ENCODE data around the gene ZDHHC13.
"Not testable (repeated sequence)": the region's sequence is repeated elsewhere in the genome, so short reads cannot be mapped to it uniquely, and the experiment has no call there.

ZDHHC13 gene

GRCh38 chr11:19100885-19101284 is 16.1 kb upstream of the ZDHHC13 start:
- no peak for DNase-seq (ENCODE audit: low read depth in 2 of 2)

GRCh38 chr11:19101796-19102520 is 15.0 kb upstream of the ZDHHC13 start:
- DNase-seq (ENCODE audit: low read depth in 2 of 2) = no peak

- no peak for DNase-seq (ENCODE audit: low read depth in 2 of 2)
These were observed 14.5 kb upstream of the ZDHHC13 start for GRCh38 chr11:19102521-19102900.

DNA sequence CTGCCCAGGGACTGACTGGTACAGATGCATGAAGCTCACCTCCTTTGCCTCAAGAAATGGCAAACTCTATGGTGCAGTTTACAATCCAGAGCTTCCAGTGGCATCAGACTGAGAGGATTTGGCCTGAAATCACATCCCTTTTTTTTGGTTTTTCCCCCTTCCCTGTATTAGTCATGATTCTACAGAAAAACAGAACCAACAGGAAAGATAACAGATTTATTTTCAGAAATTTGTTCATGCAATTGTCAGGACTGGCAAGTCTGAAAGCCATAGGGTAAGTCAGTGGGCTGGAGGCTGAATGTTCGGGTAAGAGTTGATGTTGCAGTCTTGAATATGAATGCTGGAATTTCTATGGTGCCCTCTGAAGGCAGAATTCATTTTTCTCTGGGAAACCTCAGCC is 12.0 kb upstream of the ZDHHC13 start:
- no peak for DNase-seq (ENCODE audit: low read depth in 2 of 2)

GRCh38 chr11:19107125-19107524 is 9.8 kb upstream of the ZDHHC13 start:
- DNase-seq (ENCODE audit: low read depth in 2 of 2) = no peak

DNA sequence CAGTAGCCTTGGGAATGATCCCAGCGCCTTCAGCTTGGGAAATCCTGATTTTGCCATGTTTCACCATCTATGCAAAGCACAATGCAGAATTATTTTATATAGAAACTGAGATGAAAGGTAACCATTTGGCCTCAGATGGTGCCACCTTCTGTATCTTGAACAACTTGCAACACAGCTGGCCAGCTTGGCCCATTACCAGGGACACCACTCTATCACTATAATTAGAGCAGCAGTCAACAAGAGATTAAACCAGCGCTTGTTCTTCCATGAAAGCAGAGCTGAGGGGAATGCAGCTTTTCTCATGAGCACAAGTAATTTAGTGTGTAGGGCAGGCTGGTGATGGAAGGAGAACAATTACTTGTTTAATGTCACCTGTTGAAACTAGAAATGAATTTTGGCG is 6.7 kb upstream of the ZDHHC13 start:
- no peak for DNase-seq (ENCODE audit: low read depth in 2 of 2)

DNA sequence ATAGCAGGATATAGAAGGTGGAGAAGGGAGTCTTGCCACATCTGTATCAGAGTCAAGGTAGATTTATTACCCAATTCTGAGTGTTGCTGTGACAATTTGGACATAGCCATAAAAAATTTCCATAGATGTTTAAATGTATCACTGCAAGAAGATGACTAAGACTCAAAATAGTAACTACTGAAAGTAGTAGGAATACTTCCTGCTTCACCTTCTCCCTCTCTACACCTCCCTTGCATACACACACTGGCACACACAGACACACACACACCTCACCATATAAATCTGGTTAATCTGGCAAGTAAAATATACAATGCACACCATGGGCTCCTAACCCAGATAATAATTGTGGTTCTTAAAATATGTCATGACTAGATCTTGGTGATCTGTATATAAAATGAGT is 5.2 kb upstream of the ZDHHC13 start:
- DNase-seq (ENCODE audit: low read depth in 2 of 2) = no peak

DNA sequence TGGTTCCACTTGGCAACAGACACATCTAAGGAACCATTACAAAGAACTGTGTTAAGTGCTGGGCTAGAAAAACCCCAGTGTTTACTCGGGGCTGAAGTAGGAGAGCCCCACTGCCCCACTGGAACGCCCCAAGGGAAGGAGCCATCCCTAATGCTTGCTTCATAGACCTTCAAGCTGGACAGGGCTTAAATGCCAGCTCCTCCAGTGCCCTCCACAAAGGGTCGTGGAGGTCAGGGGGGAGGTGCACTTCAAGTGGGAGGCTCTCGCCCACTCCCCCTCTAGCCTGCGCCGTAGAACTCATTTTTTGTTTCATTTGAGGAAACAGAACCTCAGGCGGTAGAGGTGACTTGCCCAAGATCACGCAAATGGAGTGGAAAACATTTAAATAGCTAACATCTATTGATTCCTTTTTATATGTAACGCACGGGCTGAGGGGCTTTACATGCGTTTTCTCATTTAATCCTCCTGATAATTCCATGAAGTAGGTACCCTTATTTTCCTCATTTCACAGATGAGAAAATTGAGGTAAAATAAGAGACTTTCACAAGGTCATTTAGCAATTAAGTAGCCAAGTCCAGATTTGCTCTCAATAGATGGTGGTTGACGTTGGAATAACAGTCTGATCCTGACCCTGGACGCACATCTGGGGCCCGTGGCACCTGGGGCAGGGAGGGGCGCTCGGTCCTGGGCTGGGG is 545 bp upstream of the ZDHHC13 start:
- no peak for DNase-seq (ENCODE audit: low read depth in 2 of 2)

- no peak for DNase-seq (ENCODE audit: low read depth in 2 of 2)
These were observed 761 bp downstream of the ZDHHC13 start for GRCh38 chr11:19117760-19118097.

DNA sequence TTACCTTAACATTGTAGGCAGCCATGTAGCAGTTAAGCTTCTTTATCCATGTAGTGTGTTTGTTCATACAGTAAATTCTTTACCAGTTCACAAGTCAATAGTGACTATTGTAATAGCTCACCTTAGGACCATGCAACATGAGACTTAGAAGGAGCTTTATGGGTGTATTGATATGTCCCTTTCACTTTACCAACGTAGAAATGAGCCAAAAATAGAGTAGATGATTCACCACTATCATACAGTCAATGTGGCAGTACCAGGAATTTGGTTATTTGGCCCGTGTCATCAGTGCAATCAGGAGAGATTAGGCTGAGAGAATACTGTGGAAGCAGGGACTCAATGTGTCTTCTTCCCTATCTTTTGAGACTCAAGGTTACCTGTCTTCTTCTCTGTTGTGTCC is 4.7 kb downstream of the ZDHHC13 start:
- no peak for DNase-seq (ENCODE audit: low read depth in 2 of 2)

DNA sequence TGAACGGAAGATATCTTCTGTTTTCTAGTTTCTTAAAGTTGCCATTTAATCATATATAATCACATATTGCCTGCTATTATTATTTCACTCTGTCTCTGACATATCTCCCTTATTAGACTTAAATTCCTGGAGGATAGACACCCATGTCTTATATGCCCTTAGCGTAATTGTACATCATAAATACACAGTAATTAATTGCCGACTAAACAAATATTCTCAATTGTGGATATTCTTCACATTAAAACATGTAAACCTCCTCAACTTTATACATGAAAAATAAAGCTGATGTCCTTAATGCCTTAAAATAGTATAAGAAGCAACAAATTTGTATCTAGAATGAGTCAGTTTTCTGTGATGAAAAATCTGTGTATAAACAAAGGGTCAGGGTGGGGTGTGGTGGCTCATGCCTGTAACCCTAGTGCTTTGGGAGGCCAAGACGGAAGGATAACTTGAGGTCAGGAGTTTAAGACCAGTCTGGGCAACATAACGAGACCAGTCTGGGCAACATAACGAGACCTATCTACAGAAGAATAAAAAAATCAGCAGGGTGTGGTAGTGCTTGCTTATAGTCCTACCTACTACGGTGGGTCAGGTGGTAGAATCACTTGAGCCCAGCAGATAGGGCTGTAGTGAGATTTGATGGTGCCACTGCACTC is 6.1 kb downstream of the ZDHHC13 start:
- no peak for DNase-seq (ENCODE audit: low read depth in 2 of 2)

- not testable (repeated sequence) for DNase-seq (ENCODE audit: low read depth in 2 of 2)
These were observed 9.8 kb downstream of the ZDHHC13 start for GRCh38 chr11:19126562-19127325.

GRCh38 chr11:19134004-19134403 is 17.0 kb downstream of the ZDHHC13 start:
- no peak for DNase-seq (ENCODE audit: low read depth in 2 of 2)

DNA sequence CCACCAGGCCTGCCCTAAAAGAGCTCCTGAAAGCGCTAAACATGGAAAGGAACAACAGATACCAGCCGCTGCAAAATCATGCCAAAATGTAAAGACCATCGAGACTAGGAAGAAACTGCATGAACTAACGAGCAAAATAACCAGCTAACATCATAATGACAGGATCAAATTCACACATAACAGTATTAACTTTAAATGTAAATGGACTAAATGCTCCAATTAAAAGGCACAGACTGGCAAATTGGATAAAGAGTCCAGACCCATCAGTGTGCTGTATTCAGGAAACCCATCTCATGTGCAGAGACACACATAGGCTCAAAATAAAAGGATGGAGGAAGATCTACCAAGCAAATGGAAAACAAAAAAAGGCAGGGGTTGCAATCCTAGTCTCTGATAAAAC is 19.9 kb downstream of the ZDHHC13 start:
- DNase-seq (ENCODE audit: low read depth in 2 of 2) = not testable (repeated sequence)

GRCh38 chr11:19145319-19145718 is 28.4 kb downstream of the ZDHHC13 start:
- DNase-seq (ENCODE audit: low read depth in 2 of 2) = no peak

DNA sequence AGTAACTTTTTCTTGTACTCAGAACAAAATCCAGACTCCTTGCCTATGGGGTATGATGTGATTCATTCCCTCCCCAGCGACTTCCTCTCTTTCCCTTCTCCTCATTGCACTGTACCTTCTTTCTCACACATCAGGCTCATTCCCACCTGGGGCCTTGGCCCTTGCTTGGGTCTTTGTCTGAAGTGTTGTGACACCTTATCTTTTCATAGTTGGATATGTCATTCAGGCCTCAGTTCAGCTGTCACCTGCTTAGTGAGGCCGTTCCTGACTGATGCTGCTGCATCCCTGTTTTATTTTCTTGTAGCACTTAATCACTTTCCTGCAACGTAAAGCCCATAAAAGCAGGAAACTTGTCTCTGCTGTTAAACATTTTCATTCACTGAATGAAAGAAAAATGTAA is 39.9 kb downstream of the ZDHHC13 start:
- DNase-seq (ENCODE audit: low read depth in 2 of 2) = no peak

DNA sequence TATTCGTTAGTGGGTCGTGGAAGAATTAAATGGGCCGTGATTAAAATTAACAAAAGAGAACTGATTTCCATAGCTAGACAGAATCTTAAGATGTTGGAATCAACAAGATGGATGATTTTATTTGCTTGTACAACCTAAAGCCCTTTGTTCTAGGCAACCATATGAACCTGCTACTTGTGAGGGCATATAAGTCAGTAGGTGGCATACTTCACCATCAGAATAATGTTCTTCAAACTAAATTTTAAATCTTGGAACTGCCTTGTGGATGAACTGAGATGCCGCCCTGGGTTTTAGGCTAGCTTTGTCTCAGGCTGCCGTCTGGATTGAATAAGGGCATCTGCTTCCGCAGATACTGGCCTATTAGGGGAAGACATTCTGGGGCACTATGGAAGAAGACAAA is 43.9 kb downstream of the ZDHHC13 start:
- DNase-seq (ENCODE audit: low read depth in 2 of 2) = no peak

- DNase-seq (ENCODE audit: low read depth in 2 of 2) = no peak
These were observed 44.7 kb downstream of the ZDHHC13 start for GRCh38 chr11:19161651-19162050.

DNA sequence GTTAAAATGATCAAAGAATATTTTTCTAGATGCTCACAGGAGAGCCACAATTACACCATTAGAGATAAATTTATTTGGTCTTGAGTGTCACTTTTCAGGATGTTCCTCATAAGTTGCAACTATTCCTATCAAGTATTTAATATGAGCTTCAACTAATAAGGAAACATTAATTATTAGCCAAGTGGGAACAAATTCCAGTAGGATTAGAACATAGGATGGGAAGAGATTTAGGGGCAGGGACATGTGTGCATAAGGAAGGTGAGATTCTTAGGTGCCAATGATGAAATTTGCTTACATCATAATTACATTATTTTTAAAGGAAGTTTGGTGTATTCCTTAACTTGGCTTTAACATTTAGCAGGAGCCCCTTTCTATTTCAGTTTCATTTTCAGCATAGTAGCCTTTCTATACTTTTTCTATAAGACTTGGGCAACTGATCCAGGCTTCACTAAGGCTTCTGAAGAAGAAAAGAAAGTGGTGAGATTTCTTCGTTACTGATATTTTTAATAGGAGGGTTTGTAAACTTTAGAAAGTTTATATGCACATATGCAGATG is 46.1 kb downstream of the ZDHHC13 start:
- DNase-seq (ENCODE audit: low read depth in 2 of 2) = no peak

- DNase-seq (ENCODE audit: low read depth in 2 of 2) = no peak
These were observed 46.6 kb downstream of the ZDHHC13 start for GRCh38 chr11:19163617-19164016.

DNA sequence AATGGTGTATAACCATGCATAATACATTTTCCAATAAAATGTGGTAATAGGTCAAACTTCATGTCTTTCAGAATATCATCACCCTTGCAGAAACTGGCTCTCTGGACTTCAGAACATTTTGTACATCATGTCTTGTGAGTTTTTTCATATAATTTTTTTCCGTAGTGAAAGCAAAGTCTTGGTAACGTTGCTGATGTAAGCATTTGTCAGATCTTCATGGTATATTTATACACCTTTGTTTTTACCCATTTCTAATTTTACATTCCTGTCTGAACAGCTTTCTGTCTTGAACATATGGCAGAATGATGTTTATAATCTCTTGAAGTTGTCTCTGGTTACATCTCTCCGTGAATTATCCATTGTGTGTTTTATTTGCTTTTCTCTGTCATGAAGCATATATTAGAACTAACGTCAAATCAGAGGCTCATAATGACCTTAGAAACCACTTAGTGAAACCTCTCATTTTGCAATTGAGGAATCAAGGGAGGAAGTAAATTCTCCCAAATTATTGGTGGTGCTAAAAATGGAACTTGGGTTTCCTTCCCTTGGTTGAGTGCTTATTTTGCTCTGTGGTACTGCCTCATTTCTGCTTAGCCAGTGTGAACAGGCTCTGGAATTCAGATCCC is 47.4 kb downstream of the ZDHHC13 start:
- no peak for DNase-seq (ENCODE audit: low read depth in 2 of 2)

GRCh38 chr11:19164881-19165280 is 47.9 kb downstream of the ZDHHC13 start:
- DNase-seq (ENCODE audit: low read depth in 2 of 2) = no peak
